Kidney (tissue), 14 donors: ENCODE data around the gene ATG16L2. TPM values are rescaled to one million over a fixed set of nuclear protein-coding genes. Genes with fewer than 3 reads are reported as not detected.
"Not testable (repeated sequence)": the region's sequence is repeated elsewhere in the genome, so short reads cannot be mapped to it uniquely, and the experiment has no call there.

Experiments
- DNase-seq, 5 donors: peaks; one replicate each; pipeline ENCODE4 v3.0.0-alpha.2; 2013 to 2020
- FAIRE-seq: peaks from 2 replicates; lab custom pipeline; 2012; peaks lifted over from hg19 to GRCh38; lab: Jason Lieb, UNC
- H3K27ac ChIP-seq, 2 donors: one replicate each; pipeline ENCODE4 v1.7.0; 2013; ENCODE audit warnings: low read depth in 2 of 2, low read length in 2 of 2, inconsistent platforms in 1 of 2
- H3K27me3 ChIP-seq: one replicate; pipeline ENCODE4 v1.7.1; 2013; ENCODE audit warnings: low read length, inconsistent platforms; ENCODE audit not compliant: control insufficient read depth, insufficient read depth
- H3K36me3 ChIP-seq, 3 donors: one replicate each; pipeline versions ENCODE4 v1.7.0 to v1.7.1; 2013; ENCODE audit warnings: low read length in 3 of 3, control low read depth in 1 of 3, inconsistent platforms in 1 of 3; ENCODE audit not compliant: insufficient read depth in 3 of 3, control insufficient read depth in 2 of 3
- H3K4me1 ChIP-seq, 3 donors: one replicate each; pipeline versions ENCODE4 v1.7.0 to v1.7.1; 2013; ENCODE audit warnings: low read length in 3 of 3, inconsistent platforms in 1 of 3, low read depth in 1 of 3; ENCODE audit not compliant: control insufficient read depth in 2 of 3, insufficient read depth in 2 of 3
- H3K4me3 ChIP-seq, 3 donors: one replicate each; pipeline versions ENCODE4 v1.7.0 to v1.8.1; 2013; ENCODE audit warnings: low read length in 3 of 3, control low read depth in 1 of 3, inconsistent platforms in 1 of 3
- H3K9ac ChIP-seq, 3 donors: one replicate each; pipeline versions ENCODE4 v1.7.0 to v1.7.1; 2013; ENCODE audit warnings: low read length in 3 of 3, control low read depth in 1 of 3, inconsistent platforms in 1 of 3
- H3K9me3 ChIP-seq, 3 donors: one replicate each; pipeline versions ENCODE4 v1.7.0 to v1.7.1; 2013; ENCODE audit warnings: low read length in 3 of 3, control low read depth in 1 of 3, inconsistent platforms in 1 of 3; ENCODE audit not compliant: control insufficient read depth in 2 of 3, insufficient read depth in 1 of 3
- intact Hi-C: fragments of 100-400 bp; cut with DNase I; formaldehyde crosslinking; loops from one replicate; pipeline ENCODE4 v1.11.1; 2022
- polyA plus RNA-seq: library from polyadenylated mRNA; stranded (reverse); fragments of 350-450 nt; fragmentation: Illumina TruSeq; extraction: RNeasy Lipid Tissue Mini Kit (QIAGEN cat#74804); gene quantifications from one replicate; pipeline ENCODE4 v1.2.3, GENCODE V29; 2014; ENCODE audit warnings: low read depth, low replicate concordance; ENCODE audit not compliant: insufficient read depth
- total RNA-seq: library from RNA; stranded (reverse); fragmentation: NEBNext Ultra II Directional; extraction: Animal tissue kit (Norgen Biotek cat#: 25700); gene quantifications from one replicate; pipeline ENCODE4 v1.2.1, GENCODE V29; 2021
- TF ChIP-seq, protein P1 (sequence below): IDR thresholded peaks from 3 replicates; pipeline ENCODE4 v1.5.1; 2012; ENCODE audit warnings: mild to moderate bottlenecking, moderate library complexity, borderline replicate concordance; ENCODE audit not compliant: insufficient read depth; ENCODE audit errors: extremely low read depth
- donor health status: control.
- donor health status: control.
- donor health status: control.
- donor health status: control.
- donor health status: control.
- donor health status: DM: yes; HTN: yes; CAD: no.
- donor health status: Normal renal cell carcinoma (clear cell type).

ATG16L2 gene
- total and polyA plus RNA-seq, 2 donors from 2014 or later = 16.1 to 38.6 TPM

DNA sequence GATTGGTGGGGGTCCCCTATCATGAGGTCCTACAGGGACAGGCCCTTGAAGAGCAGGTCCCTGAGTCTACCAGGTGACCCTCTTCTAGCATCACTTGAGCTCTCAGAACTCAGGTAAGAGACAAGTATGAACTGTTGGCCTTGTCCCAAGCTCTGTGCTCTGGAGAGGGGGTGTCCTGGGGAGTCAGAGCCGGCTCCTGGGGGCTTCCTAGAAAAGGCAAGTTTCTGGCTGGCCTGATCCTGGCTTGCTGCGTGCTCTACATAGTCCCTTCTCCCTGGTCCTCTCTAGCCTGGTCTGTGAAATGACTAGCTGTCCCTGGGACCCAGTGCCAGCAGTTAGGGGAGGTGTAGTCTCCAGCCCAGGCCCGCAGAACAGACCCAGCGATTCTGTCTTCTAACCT, 11.4 kb downstream of the ATG16L2 start:
- no peaks in the 10 kb centered on the region for H3K36me3 ChIP-seq
- no peak overlapping the region for H3K27ac ChIP-seq
- FAIRE-seq (no peak), DNase-seq (no peak)
- H3K9ac ChIP-seq = no peak overlapping the region
- TF ChIP-seq, protein P1, sequence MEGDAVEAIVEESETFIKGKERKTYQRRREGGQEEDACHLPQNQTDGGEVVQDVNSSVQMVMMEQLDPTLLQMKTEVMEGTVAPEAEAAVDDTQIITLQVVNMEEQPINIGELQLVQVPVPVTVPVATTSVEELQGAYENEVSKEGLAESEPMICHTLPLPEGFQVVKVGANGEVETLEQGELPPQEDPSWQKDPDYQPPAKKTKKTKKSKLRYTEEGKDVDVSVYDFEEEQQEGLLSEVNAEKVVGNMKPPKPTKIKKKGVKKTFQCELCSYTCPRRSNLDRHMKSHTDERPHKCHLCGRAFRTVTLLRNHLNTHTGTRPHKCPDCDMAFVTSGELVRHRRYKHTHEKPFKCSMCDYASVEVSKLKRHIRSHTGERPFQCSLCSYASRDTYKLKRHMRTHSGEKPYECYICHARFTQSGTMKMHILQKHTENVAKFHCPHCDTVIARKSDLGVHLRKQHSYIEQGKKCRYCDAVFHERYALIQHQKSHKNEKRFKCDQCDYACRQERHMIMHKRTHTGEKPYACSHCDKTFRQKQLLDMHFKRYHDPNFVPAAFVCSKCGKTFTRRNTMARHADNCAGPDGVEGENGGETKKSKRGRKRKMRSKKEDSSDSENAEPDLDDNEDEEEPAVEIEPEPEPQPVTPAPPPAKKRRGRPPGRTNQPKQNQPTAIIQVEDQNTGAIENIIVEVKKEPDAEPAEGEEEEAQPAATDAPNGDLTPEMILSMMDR = no peak
- H3K4me1 ChIP-seq = peaks cover 0 to 13% (median 0%) of the 10 kb centered on the region in 3 donors
- intact Hi-C loops = no loop called here
- H3K9me3 ChIP-seq = no peaks in the 10 kb centered on the region
- H3K27me3 ChIP-seq = no peaks in the 10 kb centered on the region
- no peak overlapping the region for H3K4me3 ChIP-seq

GRCh38 chr11:72826191-72826941, 12.2 kb downstream of the ATG16L2 start:
- intact Hi-C loops = no loop called here
- Histone ChIP-seq H3K9ac (no peak overlapping the region), H3K27ac (no peak overlapping the region), H3K36me3 (no peaks in the 10 kb centered on the region), H3K9me3 (no peaks in the 10 kb centered on the region), H3K4me3 (no peak overlapping the region), H3K4me1 (peaks cover 0 to 8% (median 0%) of the 10 kb centered on the region in 3 donors), H3K27me3 (no peaks in the 10 kb centered on the region)
- FAIRE-seq (no peak), DNase-seq (no peak)
- TF ChIP-seq, protein P1 = no peak

GRCh38 chr11:72826942-72827480, 12.8 kb downstream of the ATG16L2 start:
- Histone ChIP-seq H3K27ac (no peak overlapping the region), H3K4me1 (peaks cover 0 to 8% (median 0%) of the 10 kb centered on the region in 3 donors), H3K4me3 (no peak overlapping the region), H3K36me3 (no peaks in the 10 kb centered on the region), H3K9ac (no peak overlapping the region), H3K27me3 (no peaks in the 10 kb centered on the region), H3K9me3 (no peaks in the 10 kb centered on the region)
- intact Hi-C loops = no loop called here
- no peak for DNase-seq
- TF ChIP-seq, protein P1 = no peak
- no peak for FAIRE-seq

DNA sequence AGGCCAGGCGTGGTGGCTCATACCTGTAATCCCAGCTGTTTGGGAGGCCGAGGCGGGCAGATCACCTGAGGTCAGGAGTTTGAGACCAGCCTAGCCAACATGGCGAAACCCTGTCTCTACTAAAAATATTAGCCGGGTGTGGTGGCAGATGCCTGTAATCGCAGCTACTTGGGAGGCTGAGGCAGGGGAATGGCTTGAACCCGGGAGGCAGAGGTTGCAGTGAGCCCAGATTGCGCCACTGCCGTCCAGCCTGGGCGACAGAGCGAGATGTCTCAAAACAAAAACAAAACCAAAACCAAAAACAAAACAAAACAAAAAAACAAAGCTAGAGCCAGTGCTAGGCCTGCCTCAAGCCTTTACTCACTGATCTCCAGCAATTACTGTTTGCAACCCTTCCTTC, 13.4 kb downstream of the ATG16L2 start:
- H3K9me3 ChIP-seq, H3K9ac ChIP-seq, intact Hi-C loops, DNase-seq, FAIRE-seq, H3K4me3 ChIP-seq, H3K36me3 ChIP-seq, H3K27me3 ChIP-seq: not testable (repeated sequence)
- Histone ChIP-seq H3K27ac (peak overlapping the region; percentile 53 to 60), H3K4me1 (peaks cover 0 to 11% (median 0%) of the 10 kb centered on the region in 3 donors)
